SIG-M5 treated with dmso at 0.1 percent for 504 hours (cell line): ENCODE measurements around the gene NAMPT.

ENCODE experiments used
- DNase-seq: peaks from one replicate; lab custom pipeline; 2025; ENCODE audit not compliant: unreplicated experiment; lab: John Stamatoyannopoulos, UW

NAMPT gene

GRCh38 chr7:106276513-106276912, 8.3 kb downstream of the NAMPT start:
- DNase-seq: no peak

GRCh38 chr7:106273009-106273668, 11.6 kb downstream of the NAMPT start:
- no peak for DNase-seq

GRCh38 chr7:106270122-106270977, 14.4 kb downstream of the NAMPT start:
- no peak for DNase-seq

- no peak for DNase-seq
Observed at GRCh38 chr7:106269254-106269961, 15.4 kb downstream of the NAMPT start.

- no peak for DNase-seq
Observed at GRCh38 chr7:106265133-106265532, 19.6 kb downstream of the NAMPT start.

GRCh38 chr7:106262221-106262881, 22.4 kb downstream of the NAMPT start:
- no peak for DNase-seq

GRCh38 chr7:106260136-106260561, 24.6 kb downstream of the NAMPT start:
- DNase-seq: no peak

- DNase-seq: no peak
Observed at GRCh38 chr7:106258789-106259188, 26.0 kb downstream of the NAMPT start.

- no peak for DNase-seq
Observed at GRCh38 chr7:106257752-106258151, 27.0 kb downstream of the NAMPT start.

- no peak for DNase-seq
Observed at GRCh38 chr7:106256144-106256543, 28.6 kb downstream of the NAMPT start.

- DNase-seq: no peak
Observed at GRCh38 chr7:106255246-106255645, 29.5 kb downstream of the NAMPT start.

- no peak for DNase-seq
Observed at GRCh38 chr7:106254525-106255116, 30.2 kb downstream of the NAMPT start.

GRCh38 chr7:106252568-106252967, 32.2 kb downstream of the NAMPT start:
- DNase-seq: no peak

GRCh38 chr7:106249488-106249887, 35.3 kb downstream of the NAMPT start:
- no peak for DNase-seq

- DNase-seq: no peak
Observed at GRCh38 chr7:106248600-106248999, 36.2 kb downstream of the NAMPT start.

- no peak for DNase-seq
Observed at GRCh38 chr7:106247841-106248240, 36.9 kb downstream of the NAMPT start.

- DNase-seq: no peak
Observed at GRCh38 chr7:106246902-106247711, 37.7 kb downstream of the NAMPT start.

GRCh38 chr7:106243893-106244292, 40.9 kb downstream of the NAMPT start:
- DNase-seq: no peak

- DNase-seq: peak; percentile 5
Observed at GRCh38 chr7:106239406-106239805, 45.4 kb downstream of the NAMPT start.

GRCh38 chr7:106238830-106239229, 46.0 kb downstream of the NAMPT start:
- DNase-seq: no peak
